Peyer's patch (tissue), 4 donors: ENCODE measurements around the gene KBTBD12.

ENCODE experiments used
- POLR2A ChIP-seq, 2 donors: fragments of 450-650 bp; IDR thresholded peaks; one replicate each; pipeline ENCODE4 v1.5.1; 2017; ENCODE audit warnings: antibody characterized with exemption in 2 of 2, mild to moderate bottlenecking in 2 of 2, moderate library complexity in 2 of 2
- TF ChIP-seq, protein P1 (sequence below), 6 experiments: fragments of 450-650 bp in 4 of 6; fragments of 200-600 bp in 2 of 6; sonication (generic) in 1 of 6; IDR thresholded peaks; one replicate each; pipeline ENCODE4 v1.5.1; 2017 to 2019; ENCODE audit warnings: antibody characterized with exemption in 6 of 6, mild to moderate bottlenecking in 3 of 6, moderate library complexity in 1 of 6

- no peak for TF ChIP-seq POLR2A (IDR thresholded peaks at IDR 0.05)
- TF ChIP-seq, protein P1, sequence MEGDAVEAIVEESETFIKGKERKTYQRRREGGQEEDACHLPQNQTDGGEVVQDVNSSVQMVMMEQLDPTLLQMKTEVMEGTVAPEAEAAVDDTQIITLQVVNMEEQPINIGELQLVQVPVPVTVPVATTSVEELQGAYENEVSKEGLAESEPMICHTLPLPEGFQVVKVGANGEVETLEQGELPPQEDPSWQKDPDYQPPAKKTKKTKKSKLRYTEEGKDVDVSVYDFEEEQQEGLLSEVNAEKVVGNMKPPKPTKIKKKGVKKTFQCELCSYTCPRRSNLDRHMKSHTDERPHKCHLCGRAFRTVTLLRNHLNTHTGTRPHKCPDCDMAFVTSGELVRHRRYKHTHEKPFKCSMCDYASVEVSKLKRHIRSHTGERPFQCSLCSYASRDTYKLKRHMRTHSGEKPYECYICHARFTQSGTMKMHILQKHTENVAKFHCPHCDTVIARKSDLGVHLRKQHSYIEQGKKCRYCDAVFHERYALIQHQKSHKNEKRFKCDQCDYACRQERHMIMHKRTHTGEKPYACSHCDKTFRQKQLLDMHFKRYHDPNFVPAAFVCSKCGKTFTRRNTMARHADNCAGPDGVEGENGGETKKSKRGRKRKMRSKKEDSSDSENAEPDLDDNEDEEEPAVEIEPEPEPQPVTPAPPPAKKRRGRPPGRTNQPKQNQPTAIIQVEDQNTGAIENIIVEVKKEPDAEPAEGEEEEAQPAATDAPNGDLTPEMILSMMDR (IDR thresholded peaks at IDR 0.05), result no peak
These were observed 8.6 kb downstream of the KBTBD12 start for GRCh38 chr3:127923611-127924010.
